Vagina (tissue), 2 donors: Measurements from ENCODE around the gene PLD6.

Source experiments
- POLR2A ChIP-seq, 2 donors: fragments of 450-650 bp; IDR thresholded peaks; one replicate each; pipeline ENCODE4 v1.6.1; 2017; ENCODE audit warnings: antibody characterized with exemption in 2 of 2, mild to moderate bottlenecking in 2 of 2, moderate library complexity in 2 of 2
- POLR2AphosphoS5 ChIP-seq, 2 donors: sonication (generic); formaldehyde crosslinking; IDR thresholded peaks; one replicate each; pipeline ENCODE4 v1.9.0; 2017; ENCODE audit warnings: antibody characterized with exemption in 2 of 2, mild to moderate bottlenecking in 2 of 2, low read depth in 1 of 2; ENCODE audit not compliant: insufficient read depth in 1 of 2

- TF ChIP-seq POLR2A (IDR thresholded peaks at IDR 0.05) = peak in 1 of 2 donors; percentile 83
- TF ChIP-seq POLR2AphosphoS5 (IDR thresholded peaks at IDR 0.05; ENCODE audit: insufficient read depth in 1 of 2, low read depth in 1 of 2) = peak; percentile 97
Measured at GRCh38 chr17:17237026-17237799, 31.1 kb upstream of the PLD6 start, which contains the start of gene FLCN.
